ENCODE results near the gene LARGE1.

The LARGE1 gene

DNA sequence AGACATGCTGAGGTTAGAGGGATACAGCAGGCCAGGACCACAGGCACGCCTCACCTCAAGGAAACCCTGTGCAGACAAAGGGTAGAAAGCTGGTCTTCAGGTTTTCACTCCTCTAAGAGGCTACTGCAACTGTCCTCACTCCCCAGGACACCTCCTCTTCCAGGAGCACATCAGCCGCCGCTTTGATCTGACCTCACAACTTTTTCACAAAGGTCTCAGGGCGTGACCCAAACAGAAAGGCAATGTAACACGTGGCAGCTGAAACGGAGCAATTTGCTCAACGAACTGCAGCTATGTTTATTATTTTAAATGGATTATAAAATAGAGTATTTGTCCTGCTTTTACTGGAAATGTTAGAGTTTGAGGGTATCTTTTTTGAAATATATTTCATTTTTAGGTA, 46.1 kb downstream of the LARGE1 start:
- Histone ChIP-seq H3K27me3 (ENCODE audit: insufficient read depth, low read length, poor library complexity, severe bottlenecking) (no peaks in the 10 kb centered on the region), H3K9ac (ENCODE audit: low read depth, low read length, poor library complexity, severe bottlenecking) (no peak overlapping the region), H3K9me2 (replicated peaks; ENCODE audit: low read depth, low read length) (no peaks in the 10 kb centered on the region), H3K79me2 (ENCODE audit: insufficient read depth, low read length) (no peaks in the 10 kb centered on the region), H3K4me3 (ENCODE audit: low read length, poor library complexity, severe bottlenecking) (no peak overlapping the region), H3K4me2 (ENCODE audit: low read depth, low read length, poor library complexity, severe bottlenecking) (no peak overlapping the region), H2AFZ (ENCODE audit: low read length) (no peak overlapping the region), H3K4me1 (ENCODE audit: insufficient read depth, low read length, poor library complexity, severe bottlenecking) (no peaks in the 10 kb centered on the region), H3K36me3 (ENCODE audit: insufficient read depth, low read length) (no peaks in the 10 kb centered on the region), H4K20me1 (ENCODE audit: insufficient read depth, low read length, poor library complexity, severe bottlenecking) (no peaks in the 10 kb centered on the region), H3F3A (ENCODE audit: low read depth) (no peaks in the 10 kb centered on the region), H3K9me3 (ENCODE audit: insufficient read depth, low read depth, low read length) (peaks cover 4% of the 10 kb centered on the region; the same call in 1 of the 2 replicates)
- no peak for TF ChIP-seq CTCF (conservative IDR thresholded peaks at IDR 0.05; ENCODE audit: low read length)
- TF ChIP-seq EZH2phosphoT487 (IDR thresholded peaks at IDR 0.05; ENCODE audit: borderline replicate concordance), result no peak

GRCh38 chr22:33873666-33874065, 46.6 kb downstream of the LARGE1 start:
- H3K36me3 ChIP-seq (ENCODE audit: insufficient read depth, low read length), result no peaks in the 10 kb centered on the region
- no peak overlapping the region for H3K9ac ChIP-seq (ENCODE audit: low read depth, low read length, poor library complexity, severe bottlenecking)
- H3K4me1 ChIP-seq (ENCODE audit: insufficient read depth, low read length, poor library complexity, severe bottlenecking), result no peaks in the 10 kb centered on the region
- no peaks in the 10 kb centered on the region for H3K27me3 ChIP-seq (ENCODE audit: insufficient read depth, low read length, poor library complexity, severe bottlenecking)
- TF ChIP-seq EZH2phosphoT487 (IDR thresholded peaks at IDR 0.05; ENCODE audit: borderline replicate concordance) (no peak), CTCF (conservative IDR thresholded peaks at IDR 0.05; ENCODE audit: low read length) (no peak)
- no peak overlapping the region for H3K4me2 ChIP-seq (ENCODE audit: low read depth, low read length, poor library complexity, severe bottlenecking)
- H3K4me3 ChIP-seq (ENCODE audit: low read length, poor library complexity, severe bottlenecking), result no peak overlapping the region
- H3K79me2 ChIP-seq (ENCODE audit: insufficient read depth, low read length), result no peaks in the 10 kb centered on the region
- H2AFZ ChIP-seq (ENCODE audit: low read length), result no peak overlapping the region
- no peaks in the 10 kb centered on the region for H4K20me1 ChIP-seq (ENCODE audit: insufficient read depth, low read length, poor library complexity, severe bottlenecking)
- no peaks in the 10 kb centered on the region for H3F3A ChIP-seq (ENCODE audit: low read depth)
- H3K9me2 ChIP-seq (replicated peaks; ENCODE audit: low read depth, low read length), result no peaks in the 10 kb centered on the region
- H3K9me3 ChIP-seq (ENCODE audit: insufficient read depth, low read depth, low read length), result peaks cover 8% of the 10 kb centered on the region; the same call in 1 of the 2 replicates

- H3K4me2 ChIP-seq (ENCODE audit: low read depth, low read length, poor library complexity, severe bottlenecking), result no peak overlapping the region
- H3K27me3 ChIP-seq (ENCODE audit: insufficient read depth, low read length, poor library complexity, severe bottlenecking), result no peaks in the 10 kb centered on the region
- H3K4me1 ChIP-seq (ENCODE audit: insufficient read depth, low read length, poor library complexity, severe bottlenecking), result no peaks in the 10 kb centered on the region
- TF ChIP-seq EZH2phosphoT487 (IDR thresholded peaks at IDR 0.05; ENCODE audit: borderline replicate concordance), result no peak
- TF ChIP-seq CTCF (conservative IDR thresholded peaks at IDR 0.05; ENCODE audit: low read length), result no peak
- H3K9me2 ChIP-seq (replicated peaks; ENCODE audit: low read depth, low read length), result no peaks in the 10 kb centered on the region
- no peaks in the 10 kb centered on the region for H3F3A ChIP-seq (ENCODE audit: low read depth)
- H3K9ac ChIP-seq (ENCODE audit: low read depth, low read length, poor library complexity, severe bottlenecking), result no peak overlapping the region
- H3K4me3 ChIP-seq (ENCODE audit: low read length, poor library complexity, severe bottlenecking), result no peak overlapping the region
- H3K36me3 ChIP-seq (ENCODE audit: insufficient read depth, low read length), result no peaks in the 10 kb centered on the region
- peaks cover 10% of the 10 kb centered on the region; the same call in 1 of the 2 replicates for H3K9me3 ChIP-seq (ENCODE audit: insufficient read depth, low read depth, low read length)
- no peaks in the 10 kb centered on the region for H4K20me1 ChIP-seq (ENCODE audit: insufficient read depth, low read length, poor library complexity, severe bottlenecking)
- no peaks in the 10 kb centered on the region for H3K79me2 ChIP-seq (ENCODE audit: insufficient read depth, low read length)
- no peak overlapping the region for H2AFZ ChIP-seq (ENCODE audit: low read length)
Observed at GRCh38 chr22:33873186-33873585, 47.1 kb downstream of the LARGE1 start.
